Neural cell (in vitro differentiated cells): ENCODE measurements around the gene SNTB2. TPM values are rescaled to one million over a fixed set of nuclear protein-coding genes. Genes with fewer than 3 reads are reported as not detected.

Source experiments
- H2AFZ ChIP-seq: fragments of 200-600, 300-800 bp; sonication (generic), shearing (Covaris generic); 2 replicates; pipeline ENCODE4 v1.6.0; 2014; ENCODE audit warnings: low read depth, mild to moderate bottlenecking, antibody characterized with exemption, low read length, moderate library complexity
- H3F3A ChIP-seq: fragments of 200-600 bp; shearing (Covaris generic); 2 replicates; pipeline ENCODE4 v1.6.1; 2016; ENCODE audit warnings: mild to moderate bottlenecking, moderate library complexity, mixed read lengths, antibody characterized with exemption, low read length; ENCODE audit not compliant: insufficient read depth, poor library complexity, severe bottlenecking
- H3K27ac ChIP-seq: fragments of 200-600, 300-800 bp; sonication (generic), shearing (Covaris generic); 2 replicates; pipeline ENCODE4 v1.5.1; 2014; ENCODE audit warnings: mild to moderate bottlenecking, low read length, moderate library complexity
- H3K27me3 ChIP-seq: fragments of 300-800, 200-600 bp; sonication (generic), shearing (Covaris generic); 2 replicates; pipeline ENCODE4 v1.6.0; 2014; ENCODE audit warnings: mild to moderate bottlenecking, low read depth, low read length, moderate library complexity; ENCODE audit not compliant: insufficient read depth
- H3K36me3 ChIP-seq: fragments of 300-800, 200-600 bp; sonication (generic), shearing (Covaris generic); 2 replicates; pipeline ENCODE4 v1.5.1; 2014; ENCODE audit warnings: mild to moderate bottlenecking, antibody characterized with exemption, low read length, moderate library complexity; ENCODE audit not compliant: insufficient read depth
- H3K4me2 ChIP-seq: fragments of 300-800, 200-600 bp; sonication (generic), shearing (Covaris generic); 2 replicates; pipeline ENCODE4 v1.6.0; 2014; ENCODE audit warnings: mild to moderate bottlenecking, low read length
- H3K4me3 ChIP-seq: fragments of 300-800, 200-600 bp; sonication (generic), shearing (Covaris generic); 2 replicates; pipeline ENCODE4 v1.5.1; 2014; ENCODE audit warnings: mild to moderate bottlenecking, low read length, moderate library complexity
- H3K79me2 ChIP-seq: fragments of 200-600 bp; shearing (Covaris generic); replicated peaks from 2 replicates; pipeline ENCODE4 v1.6.0; 2014; ENCODE audit warnings: mild to moderate bottlenecking, low read length, moderate library complexity; ENCODE audit not compliant: insufficient read depth
- H3K9ac ChIP-seq: fragments of 300-800, 200-600 bp; sonication (generic), shearing (Covaris generic); 2 replicates; pipeline ENCODE4 v1.6.1; 2016; ENCODE audit warnings: mild to moderate bottlenecking, low read length, mixed read lengths
- H3K9me2 ChIP-seq: fragments of 200-600 bp; shearing (Covaris generic); 2 replicates; pipeline ENCODE4 v1.6.1; 2016; ENCODE audit warnings: mild to moderate bottlenecking, low read length, mixed read lengths; ENCODE audit not compliant: insufficient read depth
- H3K9me3 ChIP-seq: fragments of 200-600, 300-800 bp; sonication (generic), shearing (Covaris generic); 2 replicates; pipeline ENCODE4 v1.6.1; 2016; ENCODE audit warnings: mild to moderate bottlenecking, mixed run types, low read length, moderate library complexity, mixed read lengths
- H4K20me1 ChIP-seq: fragments of 200-600 bp; shearing (Covaris generic); 2 replicates; pipeline ENCODE4 v1.6.1; 2016; ENCODE audit warnings: mild to moderate bottlenecking, mixed run types; ENCODE audit not compliant: insufficient read depth
- CTCF ChIP-seq: fragments of 450-650 bp; IDR thresholded peaks from 2 replicates; pipeline ENCODE4 v1.5.1; 2014; ENCODE audit warnings: antibody characterized with exemption, mild to moderate bottlenecking, moderate library complexity; ENCODE audit not compliant: poor library complexity, severe bottlenecking
- MXI1 ChIP-seq: fragments of 450-650 bp; conservative IDR thresholded peaks from 2 replicates; pipeline ENCODE4 v1.6.1; 2014; ENCODE audit warnings: antibody characterized with exemption, mild to moderate bottlenecking; ENCODE audit not compliant: poor library complexity, severe bottlenecking
- POLR2AphosphoS5 ChIP-seq: IDR thresholded peaks from 2 replicates; pipeline ENCODE4 v1.6.1; 2012
- RAD21 ChIP-seq: fragments of 450-650 bp; conservative IDR thresholded peaks from 2 replicates; pipeline ENCODE4 v1.6.1; 2014; ENCODE audit warnings: antibody characterized with exemption, mild to moderate bottlenecking, moderate library complexity
- REST ChIP-seq: IDR thresholded peaks from 2 replicates; pipeline ENCODE4 v1.6.1; 2012; ENCODE audit warnings: borderline replicate concordance
- SMC3 ChIP-seq: fragments of 450-650 bp; conservative IDR thresholded peaks from 2 replicates; pipeline ENCODE4 v1.6.1; 2014; ENCODE audit warnings: antibody characterized with exemption, mild to moderate bottlenecking, moderate library complexity; ENCODE audit not compliant: poor library complexity
- polyA plus RNA-seq: library from polyadenylated mRNA; depleted of rRNA; stranded (reverse); fragments of >200 nt; gene quantifications from 2 replicates; pipeline ENCODE4 v1.2.3, GENCODE V29; 2014

The SNTB2 gene
- polyA plus RNA-seq, 1 donor from 2014 or later, result 7.0 TPM

GRCh38 chr16:69329369-69330285, 142.7 kb downstream of the SNTB2 start:
- Histone ChIP-seq H3K4me3 (peak overlapping the region; percentile 80), H3K27me3 (no peaks in the 10 kb centered on the region), H3K4me2 (peak overlapping the region; percentile 65), H3K79me2 (peaks cover 33% of the 10 kb centered on the region), H3K27ac (no peak overlapping the region), H4K20me1 (peaks cover 5% of the 10 kb centered on the region), H3K36me3 (peaks cover 9% of the 10 kb centered on the region), H2AFZ (no peak overlapping the region), H3K9ac (peak overlapping the region; percentile 77), H3K9me2 (no peaks in the 10 kb centered on the region), H3F3A (no peaks in the 10 kb centered on the region), H3K9me3 (no peaks in the 10 kb centered on the region)
- TF ChIP-seq CTCF (no peak), POLR2AphosphoS5 (peak; percentile 5)

GRCh38 chr16:69330286-69331109, 143.5 kb downstream of the SNTB2 start, which contains the start of gene PDF:
TSS of gene PDF (minus strand) at chr16:69330588. CDS start at chr16:69330570, 18 bp downstream.
- H3F3A ChIP-seq, result no peaks in the 10 kb centered on the region
- H3K9ac ChIP-seq, result peak within 1 kb of the TSS; percentile 77
- H3K4me2 ChIP-seq, result peak within 1 kb of the TSS; percentile 65
- peaks cover 9% of the 10 kb centered on the region for H3K36me3 ChIP-seq
- H3K9me2 ChIP-seq, result no peaks in the 10 kb centered on the region
- no peaks in the 10 kb centered on the region for H3K9me3 ChIP-seq
- no peaks in the 10 kb centered on the region for H3K27me3 ChIP-seq
- H2AFZ ChIP-seq, result peak within 1 kb of the TSS; percentile 24
- H3K27ac ChIP-seq, result peak within 1 kb of the TSS; percentile 72
- H3K4me3 ChIP-seq, result peak within 1 kb of the TSS; percentile 80
- TF ChIP-seq POLR2AphosphoS5 (peak; percentile 64), SMC3 (no peak), RAD21 (no peak), MXI1 (peak; percentile 97), CTCF (peak; percentile 16), REST (no peak)
- H4K20me1 ChIP-seq, result no peaks in the 10 kb centered on the region
- H3K79me2 ChIP-seq, result peaks cover 29% of the 10 kb centered on the region
